Limb (tissue), 2 donors: ENCODE measurements around the gene TAGAP.
"Not testable (repeated sequence)": the region's sequence is repeated elsewhere in the genome, so short reads cannot be mapped to it uniquely, and the experiment has no call there.

Experiments
- DNase-seq, 2 donors: peaks; one replicate each; pipeline ENCODE4 v3.0.0-alpha.2; 2016; ENCODE audit errors: extremely low spot score in 2 of 2

TAGAP gene

GRCh38 chr6:159013229-159013628 lies 31.6 kb downstream of the TAGAP start:
- no peak for DNase-seq

GRCh38 chr6:159012201-159012600 lies 32.6 kb downstream of the TAGAP start:
- no peak for DNase-seq

GRCh38 chr6:159010037-159010612 lies 34.7 kb downstream of the TAGAP start:
- not testable (repeated sequence) for DNase-seq

GRCh38 chr6:159008656-159009288 lies 36.0 kb downstream of the TAGAP start:
- peak in 1 of 2 donors; percentile 24 for DNase-seq

- no peak for DNase-seq
Observed at GRCh38 chr6:159007510-159007909, 37.3 kb downstream of the TAGAP start.

- no peak for DNase-seq
Observed at GRCh38 chr6:159005436-159005835, 39.4 kb downstream of the TAGAP start.

GRCh38 chr6:159004592-159004991 lies 40.2 kb downstream of the TAGAP start:
- DNase-seq = no peak

GRCh38 chr6:159002432-159003155 lies 42.2 kb downstream of the TAGAP start:
- no peak for DNase-seq

GRCh38 chr6:158999666-159000403 lies 45.0 kb downstream of the TAGAP start, which contains the start of gene RSPH3:
RSPH3 (minus strand) TSS chr6:159000202; CDS start chr6:158999550, 652 bp downstream.
- DNase-seq = peak; percentile 93 to 96

- peak in 1 of 2 donors; percentile 3 for DNase-seq
Observed at GRCh38 chr6:158999154-158999665, 45.6 kb downstream of the TAGAP start.

- DNase-seq = no peak
Observed at GRCh38 chr6:158996856-158997255, 47.9 kb downstream of the TAGAP start.

GRCh38 chr6:158993639-158994038 lies 51.2 kb downstream of the TAGAP start:
- DNase-seq = no peak

GRCh38 chr6:158991017-158991723 lies 53.6 kb downstream of the TAGAP start:
- DNase-seq = no peak

GRCh38 chr6:158989711-158990110 lies 55.1 kb downstream of the TAGAP start:
- DNase-seq = not testable (repeated sequence)

- no peak for DNase-seq
Observed at GRCh38 chr6:158988477-158988876, 56.3 kb downstream of the TAGAP start.

- DNase-seq = no peak
Observed at GRCh38 chr6:158987657-158988056, 57.1 kb downstream of the TAGAP start.
